Mesodermal cell (in vitro differentiated cells): Measurements from ENCODE around the gene PLCD3.

Experiments
- H3K27ac ChIP-seq: 2 replicates; pipeline ENCODE4 v1.7.0; 2013; ENCODE audit warnings: mild to moderate bottlenecking, low read depth, low read length, moderate library complexity; ENCODE audit not compliant: severe bottlenecking
- H3K36me3 ChIP-seq: 2 replicates; pipeline ENCODE4 v1.7.1; 2013; ENCODE audit warnings: mild to moderate bottlenecking, low read length, moderate library complexity; ENCODE audit not compliant: control insufficient read depth, insufficient read depth
- H3K4me1 ChIP-seq: one replicate; pipeline ENCODE4 v1.7.1; 2013; ENCODE audit warnings: mild to moderate bottlenecking, low read length; ENCODE audit not compliant: insufficient read depth, control insufficient read depth, poor library complexity, severe bottlenecking
- H3K4me3 ChIP-seq: 2 replicates; pipeline ENCODE4 v1.7.0; 2013; ENCODE audit warnings: low read length, control low read depth, mild to moderate bottlenecking; ENCODE audit not compliant: insufficient read depth, poor library complexity, severe bottlenecking; ENCODE audit errors: extremely low read depth
- H3K9me3 ChIP-seq: 2 replicates; pipeline ENCODE4 v1.7.1; 2013; ENCODE audit warnings: mild to moderate bottlenecking, low read length, moderate library complexity; ENCODE audit not compliant: control insufficient read depth
- WGBS, 2 experiments: methylation state at CpG; one replicate each; pipeline ENCODE4 v1.1.5; 2013; ENCODE audit warnings: missing lambda C conversion rate in 2 of 2; ENCODE audit not compliant: insufficient coverage in 2 of 2; 5-methylcytosine and 5-hydroxymethylcytosine counted together

Gene PLCD3

DNA sequence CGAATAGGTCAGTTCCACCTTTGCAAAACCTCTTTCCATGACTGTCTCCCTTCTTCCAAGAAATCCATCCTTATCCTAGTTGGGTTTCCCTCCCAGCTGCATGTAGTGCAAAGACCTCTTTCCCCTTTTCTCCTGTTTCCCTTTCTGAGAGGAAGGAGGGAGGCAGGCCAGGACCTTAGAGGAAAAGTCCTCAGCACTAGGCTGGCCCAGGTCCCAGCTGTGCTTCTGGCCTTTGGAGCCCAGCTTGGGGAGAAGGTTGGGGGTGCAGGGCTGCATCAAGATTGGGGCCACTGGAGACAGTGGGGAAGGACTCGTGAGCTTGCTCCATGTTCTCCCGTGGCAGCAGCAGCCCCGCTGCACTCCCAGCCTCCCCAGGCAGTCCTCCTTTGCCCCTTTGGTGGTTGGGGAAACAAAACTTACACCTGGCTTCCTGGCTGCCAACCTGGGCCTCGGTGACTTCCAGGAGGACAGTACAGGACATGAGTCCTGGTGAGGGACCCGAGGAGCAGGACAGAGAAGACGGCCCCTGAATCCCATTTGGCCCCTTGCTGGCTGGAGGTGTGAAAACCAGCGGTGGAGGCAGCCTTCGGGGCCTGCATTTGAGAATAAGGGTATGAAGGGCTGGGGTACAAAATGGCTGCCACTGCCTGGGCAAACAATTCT, 29.8 kb upstream of the PLCD3 start:
- WGBS, 2 experiments: 77% methylated on average over 9 of the region's 9 CpGs
- H3K27ac ChIP-seq: peak overlapping the region; percentile 53
- H3K4me3 ChIP-seq: peak overlapping the region; percentile 76
- H3K4me1 ChIP-seq: peaks cover 11% of the 10 kb centered on the region
- H3K36me3 ChIP-seq: peaks cover 8% of the 10 kb centered on the region
- H3K9me3 ChIP-seq: no peaks in the 10 kb centered on the region

DNA sequence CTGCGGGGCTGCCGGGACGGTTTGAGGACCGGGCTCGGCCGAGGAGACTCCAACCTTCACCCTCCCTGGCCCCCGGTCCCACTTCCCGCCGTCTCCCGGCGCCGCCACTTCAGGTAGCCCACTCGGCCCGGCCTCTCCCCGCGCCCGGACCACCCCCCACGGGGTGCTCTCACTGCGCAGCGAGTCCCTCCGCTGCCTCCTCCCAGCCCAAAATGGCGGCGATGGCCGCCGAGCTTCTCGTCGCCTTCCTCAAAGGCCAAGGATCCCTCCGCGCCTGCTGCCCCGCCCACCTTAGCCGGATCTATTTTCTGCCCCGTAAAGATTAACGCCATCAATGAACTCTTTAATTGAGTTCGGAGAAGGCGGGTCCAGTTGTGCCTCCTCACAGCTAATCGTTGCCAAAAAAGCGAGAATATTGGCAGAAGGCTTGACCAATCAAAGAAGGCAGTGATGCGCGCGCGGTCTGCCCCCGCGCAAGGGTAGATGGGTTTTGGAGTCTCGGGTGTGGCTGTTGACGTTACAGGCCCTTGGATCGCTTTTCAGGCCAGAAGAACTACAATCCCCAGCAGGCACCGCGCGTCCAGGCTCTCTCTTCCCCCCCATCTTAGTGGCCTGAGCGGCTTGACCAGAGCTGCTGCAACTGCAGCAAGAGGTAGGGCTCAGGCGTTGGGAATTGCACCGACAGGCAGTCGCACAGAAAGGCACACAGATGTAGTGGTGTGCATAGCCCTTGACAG, 29.1 kb upstream of the PLCD3 start, which contains the start of gene HEXIM2:
Gene HEXIM2, plus strand, starts transcription at position 588 of the 737 bp plus-strand sequence. CDS start 919 bp downstream, outside the sequence.
- WGBS, 2 experiments: 1% methylated on average over 44 to 49 of the region's 53 CpGs
- peak within 1 kb of the TSS; percentile 96 for H3K27ac ChIP-seq
- H3K9me3 ChIP-seq: no peaks in the 10 kb centered on the region
- peaks cover 11% of the 10 kb centered on the region for H3K4me1 ChIP-seq
- H3K36me3 ChIP-seq: peaks cover 8% of the 10 kb centered on the region
- H3K4me3 ChIP-seq: peak within 1 kb of the TSS; percentile 76

DNA sequence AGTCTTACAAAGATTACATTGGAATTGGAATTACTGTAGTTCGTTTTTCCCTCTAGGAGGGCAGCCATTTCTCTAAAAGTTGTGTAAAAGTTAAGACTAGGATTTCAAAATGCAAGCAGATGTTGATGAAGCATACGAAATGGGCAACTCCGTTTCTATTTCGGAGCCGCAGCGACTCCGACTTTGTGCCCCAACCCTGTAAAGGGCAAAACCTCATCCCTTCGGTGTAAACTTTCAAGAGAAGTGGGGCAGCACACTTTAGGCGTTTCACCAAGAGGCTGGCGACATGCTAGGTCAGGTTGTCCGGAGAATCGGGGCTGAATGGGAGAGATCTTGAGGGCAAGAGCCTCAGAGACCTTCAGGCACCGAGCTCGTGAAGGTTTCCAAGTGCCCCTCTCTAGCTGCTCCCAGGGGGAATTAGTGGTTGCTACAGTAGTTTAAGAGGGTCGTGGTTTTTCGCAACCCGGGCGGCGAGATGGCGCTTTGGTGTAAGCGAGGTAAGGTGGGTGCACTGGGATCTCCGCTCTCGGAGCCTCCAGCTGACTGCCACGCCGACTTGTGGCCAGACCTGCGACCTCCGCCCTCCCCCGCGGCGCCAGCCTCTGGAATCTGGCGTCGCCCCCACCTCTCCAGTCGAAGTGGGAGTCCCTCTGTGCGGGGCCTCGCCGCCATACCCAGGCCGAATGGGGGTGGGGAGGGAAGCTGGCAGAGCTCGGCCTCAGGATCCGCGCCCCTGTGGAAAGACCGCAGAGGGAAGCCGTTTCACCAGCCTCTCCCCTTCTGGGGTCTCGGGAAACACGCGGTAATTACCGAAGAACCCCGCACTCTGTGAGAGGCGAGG, 28.4 kb upstream of the PLCD3 start:
- H3K36me3 ChIP-seq: peaks cover 8% of the 10 kb centered on the region
- peak overlapping the region; percentile 96 for H3K27ac ChIP-seq
- H3K4me1 ChIP-seq: peaks cover 11% of the 10 kb centered on the region
- 0% methylated on average over 35 to 41 of the region's 48 CpGs for WGBS, 2 experiments
- peak overlapping the region; percentile 76 for H3K4me3 ChIP-seq
- no peaks in the 10 kb centered on the region for H3K9me3 ChIP-seq

DNA sequence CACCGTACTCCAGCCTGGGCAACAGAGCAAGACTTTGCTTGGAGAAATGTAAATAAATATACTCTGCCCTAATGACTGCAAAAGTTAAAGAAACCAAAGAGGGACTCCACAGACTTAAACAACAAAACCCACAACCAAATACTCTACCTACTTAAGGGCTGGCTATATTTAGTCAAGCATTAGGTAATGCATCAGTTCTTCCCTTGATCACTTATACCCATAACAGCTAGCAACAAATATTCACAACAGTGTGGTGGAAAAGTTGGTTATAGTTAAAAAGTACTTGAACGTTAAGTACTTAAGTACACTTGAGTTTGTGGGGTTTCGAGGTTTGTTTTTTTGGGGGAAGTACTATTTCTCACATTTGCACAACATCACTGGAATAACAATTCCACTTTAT, 23.9 kb upstream of the PLCD3 start:
- Histone ChIP-seq H3K27ac (no peak overlapping the region), H3K36me3 (peaks cover 14% of the 10 kb centered on the region), H3K4me1 (peaks cover 4% of the 10 kb centered on the region), H3K9me3 (no peaks in the 10 kb centered on the region), H3K4me3 (no peak overlapping the region)
- WGBS, 2 experiments: no CpG with 5 or more reads among the region's 3 CpGs

DNA sequence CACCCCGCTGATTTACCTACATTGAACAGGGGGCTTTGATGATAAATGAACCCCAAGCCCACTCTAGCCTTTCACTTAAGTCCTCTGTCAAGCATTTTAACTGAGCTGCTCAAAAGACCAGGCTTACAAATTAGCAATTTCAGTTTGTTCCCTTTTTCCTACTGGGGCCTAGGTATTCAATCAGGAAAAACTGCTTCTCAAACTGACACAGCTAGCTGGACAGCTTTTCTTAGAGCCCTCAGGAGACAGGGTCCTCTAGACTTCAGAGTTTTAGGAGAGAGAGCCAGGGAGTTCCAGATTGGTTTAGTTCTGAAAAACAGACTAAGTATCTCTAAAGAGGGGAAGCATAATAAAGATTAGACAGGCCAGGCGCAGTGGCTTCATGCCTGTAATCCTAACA, 23.2 kb upstream of the PLCD3 start:
- peaks cover 16% of the 10 kb centered on the region for H3K36me3 ChIP-seq
- H3K4me1 ChIP-seq: peaks cover 4% of the 10 kb centered on the region
- no peak overlapping the region for H3K4me3 ChIP-seq
- 86 to 100% methylated on average over 2 of the region's 2 CpGs for WGBS, 2 experiments
- peak overlapping the region; percentile 32 for H3K27ac ChIP-seq
- H3K9me3 ChIP-seq: no peaks in the 10 kb centered on the region

DNA sequence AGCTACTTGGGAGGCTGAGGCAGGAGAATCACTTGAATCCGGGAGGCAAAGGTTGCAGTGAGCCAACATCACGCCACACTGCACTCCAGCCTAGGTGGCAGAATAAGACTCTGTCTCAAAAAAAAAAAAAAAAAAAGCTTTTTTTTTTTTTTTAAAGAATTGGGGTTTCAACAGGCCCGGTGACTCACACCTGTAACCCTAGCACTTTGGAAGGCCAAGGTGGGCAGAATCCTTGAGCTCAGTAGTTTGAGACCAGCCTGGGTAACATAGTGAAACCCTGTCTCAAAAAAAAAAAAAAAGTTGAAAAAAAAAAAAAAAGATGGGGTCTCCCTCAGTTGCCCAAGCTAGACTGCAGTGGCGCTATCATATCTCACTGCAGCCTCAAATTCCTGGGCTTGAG, 22.7 kb upstream of the PLCD3 start:
- Histone ChIP-seq H3K9me3 (no peaks in the 10 kb centered on the region), H3K36me3 (peaks cover 16% of the 10 kb centered on the region), H3K4me1 (peaks cover 3% of the 10 kb centered on the region), H3K27ac (no peak overlapping the region), H3K4me3 (no peak overlapping the region)
- WGBS, 2 experiments: 80 to 100% methylated on average over 1 to 2 of the region's 4 CpGs

DNA sequence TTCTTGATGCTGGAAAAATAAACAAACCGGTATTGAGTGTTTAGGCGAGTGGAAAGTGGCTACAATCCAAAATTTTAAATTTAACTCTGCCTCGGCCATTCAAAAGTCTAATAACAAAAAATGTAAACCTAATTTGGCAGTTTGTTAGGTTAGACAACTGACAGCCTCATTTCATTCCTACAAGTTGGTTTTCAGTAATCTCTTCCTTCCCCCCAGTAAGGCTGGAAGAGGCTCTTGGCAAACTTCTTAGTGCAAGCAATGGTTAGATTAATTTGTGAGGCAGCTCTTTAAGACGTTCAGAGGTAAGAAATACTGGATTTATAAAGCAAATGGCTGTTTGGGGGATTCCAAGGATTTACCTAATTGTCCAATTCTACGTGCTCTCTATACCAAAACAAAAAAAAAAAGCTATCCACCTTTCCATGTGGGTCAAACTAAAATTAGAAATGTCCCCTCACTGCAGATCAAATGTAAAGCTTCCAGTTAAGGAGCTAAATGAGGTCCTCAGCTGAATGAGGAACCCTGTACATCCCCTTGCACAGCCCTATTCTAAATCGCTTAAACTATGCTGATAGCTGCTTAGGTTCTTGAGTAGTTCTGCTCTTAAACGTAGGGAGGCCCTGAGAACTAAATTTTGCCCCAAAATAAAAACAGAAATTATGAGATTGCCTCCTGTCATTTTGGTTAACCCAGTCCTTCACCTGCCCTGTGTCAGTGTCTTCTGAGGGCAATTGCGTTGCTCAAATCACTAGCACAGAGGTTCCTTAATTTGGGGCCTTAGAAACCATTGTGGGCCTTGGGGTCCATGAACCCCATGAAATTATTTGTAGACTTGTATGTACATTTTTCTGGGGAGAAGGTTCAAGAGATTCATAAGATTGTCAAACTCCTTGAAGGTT, 18.8 kb upstream of the PLCD3 start:
- WGBS, 2 experiments: 41 to 49% methylated on average over 2 to 4 of the region's 8 CpGs
- Histone ChIP-seq H3K27ac (peak overlapping the region; percentile 36), H3K9me3 (no peaks in the 10 kb centered on the region), H3K36me3 (peaks cover 12% of the 10 kb centered on the region), H3K4me1 (peaks cover 5% of the 10 kb centered on the region), H3K4me3 (peak overlapping the region; percentile 93)

DNA sequence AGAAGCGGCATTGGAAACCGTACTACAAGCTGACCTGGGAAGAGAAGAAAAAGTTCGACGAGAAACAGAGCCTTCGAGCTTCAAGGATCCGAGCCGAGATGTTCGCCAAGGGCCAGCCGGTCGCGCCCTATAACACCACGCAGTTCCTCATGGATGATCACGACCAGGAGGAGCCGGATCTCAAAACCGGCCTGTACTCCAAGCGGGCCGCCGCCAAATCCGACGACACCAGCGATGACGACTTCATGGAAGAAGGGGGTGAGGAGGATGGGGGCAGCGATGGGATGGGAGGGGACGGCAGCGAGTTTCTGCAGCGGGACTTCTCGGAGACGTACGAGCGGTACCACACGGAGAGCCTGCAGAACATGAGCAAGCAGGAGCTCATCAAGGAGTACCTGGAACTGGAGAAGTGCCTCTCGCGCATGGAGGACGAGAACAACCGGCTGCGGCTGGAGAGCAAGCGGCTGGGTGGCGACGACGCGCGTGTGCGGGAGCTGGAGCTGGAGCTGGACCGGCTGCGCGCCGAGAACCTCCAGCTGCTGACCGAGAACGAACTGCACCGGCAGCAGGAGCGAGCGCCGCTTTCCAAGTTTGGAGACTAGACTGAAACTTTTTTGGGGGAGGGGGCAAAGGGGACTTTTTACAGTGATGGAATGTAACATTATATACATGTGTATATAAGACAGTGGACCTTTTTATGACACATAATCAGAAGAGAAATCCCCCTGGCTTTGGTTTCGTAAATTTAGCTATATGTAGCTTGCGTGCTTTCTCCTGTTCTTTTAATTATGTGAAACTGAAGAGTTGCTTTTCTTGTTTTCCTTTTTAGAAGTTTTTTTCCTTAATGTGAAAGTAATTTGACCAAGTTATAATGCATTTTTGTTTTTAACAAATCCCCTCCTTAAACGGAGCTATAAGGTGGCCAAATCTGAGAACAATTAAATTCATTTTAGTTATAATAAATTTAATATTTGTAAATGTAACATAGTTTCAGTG, 17.7 kb upstream of the PLCD3 start:
- peak overlapping the region; percentile 88 for H3K27ac ChIP-seq
- peaks cover 5% of the 10 kb centered on the region for H3K4me1 ChIP-seq
- WGBS, 2 experiments: 0 to 1% methylated on average over 45 to 46 of the region's 56 CpGs
- H3K36me3 ChIP-seq: peaks cover 12% of the 10 kb centered on the region
- peak overlapping the region; percentile 93 for H3K4me3 ChIP-seq
- H3K9me3 ChIP-seq: no peaks in the 10 kb centered on the region

DNA sequence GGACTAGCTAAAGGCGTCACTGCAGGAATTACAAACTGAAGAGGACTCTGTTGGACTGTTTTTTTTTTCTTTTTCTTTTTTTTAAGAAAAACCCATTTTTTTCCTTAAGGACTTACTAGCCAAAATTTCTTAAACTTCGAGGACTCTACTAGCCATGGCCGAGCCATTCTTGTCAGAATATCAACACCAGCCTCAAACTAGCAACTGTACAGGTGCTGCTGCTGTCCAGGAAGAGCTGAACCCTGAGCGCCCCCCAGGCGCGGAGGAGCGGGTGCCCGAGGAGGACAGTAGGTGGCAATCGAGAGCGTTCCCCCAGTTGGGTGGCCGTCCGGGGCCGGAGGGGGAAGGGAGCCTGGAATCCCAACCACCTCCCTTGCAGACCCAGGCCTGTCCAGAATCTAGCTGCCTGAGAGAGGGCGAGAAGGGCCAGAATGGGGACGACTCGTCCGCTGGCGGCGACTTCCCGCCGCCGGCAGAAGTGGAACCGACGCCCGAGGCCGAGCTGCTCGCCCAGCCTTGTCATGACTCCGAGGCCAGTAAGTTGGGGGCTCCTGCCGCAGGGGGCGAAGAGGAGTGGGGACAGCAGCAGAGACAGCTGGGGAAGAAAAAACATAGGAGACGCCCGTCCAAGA, 16.8 kb upstream of the PLCD3 start:
- peaks cover 5% of the 10 kb centered on the region for H3K4me1 ChIP-seq
- no peaks in the 10 kb centered on the region for H3K9me3 ChIP-seq
- 0% methylated on average over 29 to 31 of the region's 32 CpGs for WGBS, 2 experiments
- H3K27ac ChIP-seq: peak overlapping the region; percentile 88
- H3K4me3 ChIP-seq: peak overlapping the region; percentile 93
- H3K36me3 ChIP-seq: peaks cover 12% of the 10 kb centered on the region
